Erythroblast (primary cell): Measurements from ENCODE around the gene NBPF9.
"Not testable (repeated sequence)": the region's sequence is repeated elsewhere in the genome, so short reads cannot be mapped to it uniquely, and the experiment has no call there.

Experiments used
- GATA1 ChIP-seq: IDR thresholded peaks from 2 replicates; pipeline ENCODE4 v1.6.1; 2011; ENCODE audit warnings: low read depth, mild to moderate bottlenecking, control low read depth, low read length, moderate library complexity
- POLR2A ChIP-seq: IDR thresholded peaks from 2 replicates; pipeline ENCODE4 v1.6.1; 2011; ENCODE audit warnings: mild to moderate bottlenecking, low read length

DNA sequence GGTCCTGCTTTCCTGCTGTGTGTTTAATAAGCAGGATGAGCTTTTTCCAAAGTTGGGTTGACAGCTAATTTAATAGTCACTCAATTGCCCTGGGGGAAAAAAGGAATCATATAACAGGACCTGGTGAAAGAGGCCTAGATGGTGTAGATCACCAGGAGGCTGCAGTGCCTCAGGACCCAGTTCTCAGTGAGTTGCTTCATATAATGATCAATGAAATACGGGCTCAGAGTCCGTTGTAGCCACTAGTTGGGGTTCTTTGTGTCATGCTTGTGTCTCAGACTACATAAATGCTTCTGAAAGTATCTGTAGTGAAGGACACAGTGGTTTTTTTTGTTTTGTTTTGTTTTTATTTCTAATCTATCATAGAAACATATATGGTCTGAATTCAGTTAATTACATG, 94.6 kb downstream of the NBPF9 start:
- TF ChIP-seq POLR2A, GATA1: not testable (repeated sequence)
